ENCODE data around the gene KMT5B. TPM values are rescaled to one million over a fixed set of nuclear protein-coding genes. Genes with fewer than 3 reads are reported as not detected.
A peak's percentile ranks its signal among the peaks of the same experiment; 100 is the strongest.

The KMT5B gene
- total RNA-seq, 4 donors from 2014 or later, result 27.2 to 40.5 (median 33.3) TPM

DNA sequence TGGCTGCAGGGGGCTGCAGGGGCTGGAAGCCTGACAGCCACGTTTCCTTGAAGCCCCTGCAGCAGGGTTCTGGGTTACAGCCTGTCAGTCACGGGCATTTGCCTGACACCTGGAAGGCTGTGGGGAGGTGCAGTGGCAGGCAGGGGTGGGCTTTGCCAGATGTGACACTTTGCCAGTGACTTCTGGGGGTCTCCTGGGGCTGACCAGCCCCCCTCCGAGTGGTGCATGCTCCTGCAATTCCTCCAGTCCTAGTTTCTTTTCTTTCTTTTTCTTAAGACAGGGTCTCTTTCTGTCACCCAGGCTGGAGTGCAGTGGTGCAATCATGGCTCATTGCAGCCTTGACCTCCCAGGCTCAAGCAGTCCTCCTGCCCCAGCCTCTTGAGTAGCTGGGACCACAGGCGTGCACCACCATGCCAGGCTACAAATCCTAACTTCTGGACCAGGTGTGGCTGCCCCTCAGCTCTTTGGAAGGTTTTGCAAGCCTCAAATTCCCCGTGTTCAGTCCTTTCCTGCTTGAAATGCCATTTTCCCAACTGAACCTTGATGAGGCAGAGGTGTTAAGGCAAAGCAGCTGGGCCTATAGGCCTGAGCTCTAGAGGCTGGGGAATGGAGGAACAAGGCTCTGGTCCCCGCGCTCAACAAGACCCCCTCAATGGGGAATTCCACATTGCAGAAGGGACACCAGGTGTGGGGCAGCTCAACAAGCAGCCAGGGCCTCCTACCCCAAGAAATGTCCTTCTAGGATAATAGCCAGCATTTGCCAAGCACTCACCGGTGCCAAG, 71.7 kb downstream of the KMT5B start:
- Histone ChIP-seq H3K27me3 (no peaks in the 10 kb centered on the region), H3K9me3 (no peaks in the 10 kb centered on the region), H3K4me3 (no peak overlapping the region), H3K27ac (peak overlapping the region; percentile 68), H3K4me1 (peaks cover 18% of the 10 kb centered on the region), H3K36me3 (no peaks in the 10 kb centered on the region)
- TF ChIP-seq EP300 (IDR thresholded peaks at IDR 0.05) (no peak), POLR2AphosphoS5 (IDR thresholded peaks at IDR 0.05) (no peak), POLR2A (IDR thresholded peaks at IDR 0.05) (no peak)
- TF ChIP-seq, protein P1, sequence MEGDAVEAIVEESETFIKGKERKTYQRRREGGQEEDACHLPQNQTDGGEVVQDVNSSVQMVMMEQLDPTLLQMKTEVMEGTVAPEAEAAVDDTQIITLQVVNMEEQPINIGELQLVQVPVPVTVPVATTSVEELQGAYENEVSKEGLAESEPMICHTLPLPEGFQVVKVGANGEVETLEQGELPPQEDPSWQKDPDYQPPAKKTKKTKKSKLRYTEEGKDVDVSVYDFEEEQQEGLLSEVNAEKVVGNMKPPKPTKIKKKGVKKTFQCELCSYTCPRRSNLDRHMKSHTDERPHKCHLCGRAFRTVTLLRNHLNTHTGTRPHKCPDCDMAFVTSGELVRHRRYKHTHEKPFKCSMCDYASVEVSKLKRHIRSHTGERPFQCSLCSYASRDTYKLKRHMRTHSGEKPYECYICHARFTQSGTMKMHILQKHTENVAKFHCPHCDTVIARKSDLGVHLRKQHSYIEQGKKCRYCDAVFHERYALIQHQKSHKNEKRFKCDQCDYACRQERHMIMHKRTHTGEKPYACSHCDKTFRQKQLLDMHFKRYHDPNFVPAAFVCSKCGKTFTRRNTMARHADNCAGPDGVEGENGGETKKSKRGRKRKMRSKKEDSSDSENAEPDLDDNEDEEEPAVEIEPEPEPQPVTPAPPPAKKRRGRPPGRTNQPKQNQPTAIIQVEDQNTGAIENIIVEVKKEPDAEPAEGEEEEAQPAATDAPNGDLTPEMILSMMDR (IDR thresholded peaks at IDR 0.05), result no peak
- 60% methylated on average over 7 of the region's 8 CpGs for WGBS
- DNase-seq (ENCODE audit: low spot score in 2 of 2), result peak in 1 of 2 donors; percentile 31

DNA sequence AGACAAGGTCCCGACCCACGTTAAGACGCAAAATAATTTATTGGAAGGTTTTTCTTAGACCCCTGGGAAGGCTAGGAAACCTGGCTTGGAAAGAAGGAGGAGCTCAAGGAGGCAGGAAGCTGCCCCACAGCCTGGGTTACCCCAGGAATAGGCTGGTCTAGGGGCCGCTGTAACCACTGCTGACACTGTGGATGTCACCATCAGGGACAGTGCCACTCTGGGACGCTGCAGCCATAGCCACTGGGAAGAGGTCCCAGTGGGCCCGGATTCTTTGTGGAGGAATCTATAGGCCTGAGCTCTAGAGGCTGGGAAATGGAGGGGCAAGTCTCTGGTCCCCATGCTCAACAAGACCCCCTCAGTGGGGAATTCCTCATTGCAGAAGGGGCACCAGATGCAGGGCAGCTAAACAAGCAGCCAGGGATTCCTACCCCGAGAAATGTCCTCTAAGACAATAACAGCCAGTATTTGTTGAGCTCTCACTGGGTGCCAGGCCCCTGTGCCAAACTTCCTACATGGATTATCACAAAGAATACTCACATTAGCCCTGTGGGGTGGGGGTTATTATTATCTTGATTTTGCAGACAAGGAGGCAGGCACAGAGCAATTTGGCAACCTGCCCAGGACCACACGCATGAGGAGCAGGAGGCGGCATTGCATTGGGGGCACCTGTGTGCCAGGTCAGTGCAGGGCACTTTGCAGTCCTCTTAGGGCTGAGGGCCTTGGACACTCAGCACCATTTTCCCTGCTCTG, 72.4 kb downstream of the KMT5B start:
- H3K27me3 ChIP-seq, result no peaks in the 10 kb centered on the region
- H3K4me3 ChIP-seq, result no peak overlapping the region
- H3K27ac ChIP-seq, result peak overlapping the region; percentile 68
- no peaks in the 10 kb centered on the region for H3K9me3 ChIP-seq
- DNase-seq (ENCODE audit: low spot score in 2 of 2), result peak in 1 of 2 donors; percentile 59
- peaks cover 14% of the 10 kb centered on the region for H3K4me1 ChIP-seq
- TF ChIP-seq POLR2A (IDR thresholded peaks at IDR 0.05) (no peak), POLR2AphosphoS5 (IDR thresholded peaks at IDR 0.05) (no peak), EP300 (IDR thresholded peaks at IDR 0.05) (no peak)
- TF ChIP-seq, protein P1 (IDR thresholded peaks at IDR 0.05), result no peak
- no peaks in the 10 kb centered on the region for H3K36me3 ChIP-seq
- WGBS, result 70% methylated on average over 9 of the region's 9 CpGs

DNA sequence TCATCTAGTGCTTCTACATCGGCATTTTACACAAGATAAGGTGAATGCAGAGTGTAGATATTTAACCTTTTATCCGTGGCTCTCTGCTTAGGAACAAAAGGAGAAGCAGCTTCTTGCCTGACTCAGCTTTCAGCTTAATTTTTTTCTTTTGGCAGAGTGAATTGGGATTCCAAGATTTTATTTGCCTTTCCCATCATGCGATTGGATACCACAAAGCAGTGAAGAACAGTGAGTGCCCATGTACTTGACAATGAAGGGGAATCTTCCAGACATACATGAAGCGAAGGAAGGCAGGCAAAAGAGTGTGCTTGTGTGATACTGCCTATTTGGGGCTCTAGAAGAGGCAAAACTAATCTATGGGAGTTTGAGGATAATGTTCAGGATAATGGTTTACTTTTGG, 74.9 kb downstream of the KMT5B start:
- DNase-seq (ENCODE audit: low spot score in 2 of 2), result no peak
- Histone ChIP-seq H3K36me3 (no peaks in the 10 kb centered on the region), H3K27ac (no peak overlapping the region), H3K9me3 (no peaks in the 10 kb centered on the region), H3K27me3 (no peaks in the 10 kb centered on the region), H3K4me3 (no peak overlapping the region), H3K4me1 (peaks cover 10% of the 10 kb centered on the region)
- TF ChIP-seq, protein P1 (IDR thresholded peaks at IDR 0.05), result no peak
- TF ChIP-seq POLR2AphosphoS5 (IDR thresholded peaks at IDR 0.05) (no peak), POLR2A (IDR thresholded peaks at IDR 0.05) (no peak), EP300 (IDR thresholded peaks at IDR 0.05) (no peak)
- 43% methylated on average over 4 of the region's 4 CpGs for WGBS

DNA sequence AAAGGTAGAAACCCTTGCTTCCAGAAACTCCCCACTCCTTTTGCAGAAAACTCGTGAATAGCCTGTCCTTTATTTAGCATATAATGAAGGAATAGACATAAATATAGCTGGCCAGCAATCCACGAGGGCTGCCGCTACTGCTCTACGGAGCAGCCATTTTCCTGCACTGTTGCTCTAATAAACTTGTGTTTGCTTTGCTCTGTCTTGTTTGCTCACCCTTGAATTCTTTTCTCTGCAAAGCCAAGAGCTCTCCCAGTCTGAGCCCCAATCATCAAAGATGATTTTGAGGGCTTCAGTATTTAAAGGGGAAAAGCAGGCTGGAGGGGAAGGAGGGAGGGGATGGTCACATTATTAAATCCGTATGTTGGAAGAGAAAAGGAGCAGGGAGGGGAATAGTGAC, 75.3 kb downstream of the KMT5B start:
- Histone ChIP-seq H3K27me3 (no peaks in the 10 kb centered on the region), H3K9me3 (no peaks in the 10 kb centered on the region), H3K36me3 (no peaks in the 10 kb centered on the region), H3K4me1 (peaks cover 10% of the 10 kb centered on the region), H3K4me3 (no peak overlapping the region), H3K27ac (no peak overlapping the region)
- WGBS, result 41% methylated on average over 5 of the region's 5 CpGs
- no peak for DNase-seq (ENCODE audit: low spot score in 2 of 2)
- TF ChIP-seq POLR2AphosphoS5 (IDR thresholded peaks at IDR 0.05) (no peak), POLR2A (IDR thresholded peaks at IDR 0.05) (no peak), EP300 (IDR thresholded peaks at IDR 0.05) (no peak)
- TF ChIP-seq, protein P1 (IDR thresholded peaks at IDR 0.05), result no peak

DNA sequence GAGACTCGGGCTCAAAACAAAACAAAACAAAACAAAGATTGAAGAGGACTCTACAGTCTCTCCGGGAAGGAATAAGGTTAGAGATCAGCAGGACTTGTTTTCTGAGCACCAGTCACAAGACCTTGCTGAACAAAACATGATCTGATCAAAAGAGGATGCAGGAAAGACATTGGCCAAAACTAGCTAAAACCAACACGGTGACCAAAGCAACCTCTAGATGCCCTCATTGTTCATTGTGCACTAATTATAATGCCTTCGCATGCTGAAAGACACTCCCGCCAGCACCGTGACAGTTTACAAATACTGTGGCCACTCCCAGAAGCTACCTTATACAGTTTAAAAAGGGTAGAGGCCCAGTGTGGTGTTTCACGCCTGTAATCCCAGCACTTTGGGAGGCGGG, 76.2 kb downstream of the KMT5B start:
- H3K9me3 ChIP-seq, result no peaks in the 10 kb centered on the region
- no peaks in the 10 kb centered on the region for H3K36me3 ChIP-seq
- TF ChIP-seq POLR2AphosphoS5 (IDR thresholded peaks at IDR 0.05), result no peak
- no peak for TF ChIP-seq POLR2A (IDR thresholded peaks at IDR 0.05)
- TF ChIP-seq, protein P1 (IDR thresholded peaks at IDR 0.05), result no peak
- TF ChIP-seq EP300 (IDR thresholded peaks at IDR 0.05), result no peak
- no peak overlapping the region for H3K4me3 ChIP-seq
- H3K27ac ChIP-seq, result no peak overlapping the region
- peaks cover 6% of the 10 kb centered on the region for H3K4me1 ChIP-seq
- DNase-seq (ENCODE audit: low spot score in 2 of 2), result peak in 1 of 2 donors; percentile 37
- 81% methylated on average over 8 of the region's 8 CpGs for WGBS
- H3K27me3 ChIP-seq, result no peaks in the 10 kb centered on the region
